ENCODE measurements around the gene LCE3A.

- TF ChIP-seq, protein P1, sequence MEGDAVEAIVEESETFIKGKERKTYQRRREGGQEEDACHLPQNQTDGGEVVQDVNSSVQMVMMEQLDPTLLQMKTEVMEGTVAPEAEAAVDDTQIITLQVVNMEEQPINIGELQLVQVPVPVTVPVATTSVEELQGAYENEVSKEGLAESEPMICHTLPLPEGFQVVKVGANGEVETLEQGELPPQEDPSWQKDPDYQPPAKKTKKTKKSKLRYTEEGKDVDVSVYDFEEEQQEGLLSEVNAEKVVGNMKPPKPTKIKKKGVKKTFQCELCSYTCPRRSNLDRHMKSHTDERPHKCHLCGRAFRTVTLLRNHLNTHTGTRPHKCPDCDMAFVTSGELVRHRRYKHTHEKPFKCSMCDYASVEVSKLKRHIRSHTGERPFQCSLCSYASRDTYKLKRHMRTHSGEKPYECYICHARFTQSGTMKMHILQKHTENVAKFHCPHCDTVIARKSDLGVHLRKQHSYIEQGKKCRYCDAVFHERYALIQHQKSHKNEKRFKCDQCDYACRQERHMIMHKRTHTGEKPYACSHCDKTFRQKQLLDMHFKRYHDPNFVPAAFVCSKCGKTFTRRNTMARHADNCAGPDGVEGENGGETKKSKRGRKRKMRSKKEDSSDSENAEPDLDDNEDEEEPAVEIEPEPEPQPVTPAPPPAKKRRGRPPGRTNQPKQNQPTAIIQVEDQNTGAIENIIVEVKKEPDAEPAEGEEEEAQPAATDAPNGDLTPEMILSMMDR (IDR thresholded peaks at IDR 0.05; ENCODE audit: low read depth, low read length, missing input control): no peak
- TF ChIP-seq FOXA1 (IDR thresholded peaks at IDR 0.05) (no peak), JUND (IDR thresholded peaks at IDR 0.05) (no peak), SP1 (IDR thresholded peaks at IDR 0.05) (no peak), ZBTB33 (IDR thresholded peaks at IDR 0.05) (no peak), EGR1 (IDR thresholded peaks at IDR 0.05; ENCODE audit: low read depth in 2 of 2) (no peak), GABPA (IDR thresholded peaks at IDR 0.05 in 1 of 2, conservative IDR thresholded peaks at IDR 0.05 in 1 of 2) (no peak), YY1 (IDR thresholded peaks at IDR 0.05) (no peak), ATF3 (IDR thresholded peaks at IDR 0.05) (no peak), FOXA2 (IDR thresholded peaks at IDR 0.05) (no peak)
- TF ChIP-seq, protein P2, sequence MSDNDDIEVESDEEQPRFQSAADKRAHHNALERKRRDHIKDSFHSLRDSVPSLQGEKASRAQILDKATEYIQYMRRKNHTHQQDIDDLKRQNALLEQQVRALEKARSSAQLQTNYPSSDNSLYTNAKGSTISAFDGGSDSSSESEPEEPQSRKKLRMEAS (IDR thresholded peaks at IDR 0.05): no peak
- TF ChIP-seq, protein P3, sequence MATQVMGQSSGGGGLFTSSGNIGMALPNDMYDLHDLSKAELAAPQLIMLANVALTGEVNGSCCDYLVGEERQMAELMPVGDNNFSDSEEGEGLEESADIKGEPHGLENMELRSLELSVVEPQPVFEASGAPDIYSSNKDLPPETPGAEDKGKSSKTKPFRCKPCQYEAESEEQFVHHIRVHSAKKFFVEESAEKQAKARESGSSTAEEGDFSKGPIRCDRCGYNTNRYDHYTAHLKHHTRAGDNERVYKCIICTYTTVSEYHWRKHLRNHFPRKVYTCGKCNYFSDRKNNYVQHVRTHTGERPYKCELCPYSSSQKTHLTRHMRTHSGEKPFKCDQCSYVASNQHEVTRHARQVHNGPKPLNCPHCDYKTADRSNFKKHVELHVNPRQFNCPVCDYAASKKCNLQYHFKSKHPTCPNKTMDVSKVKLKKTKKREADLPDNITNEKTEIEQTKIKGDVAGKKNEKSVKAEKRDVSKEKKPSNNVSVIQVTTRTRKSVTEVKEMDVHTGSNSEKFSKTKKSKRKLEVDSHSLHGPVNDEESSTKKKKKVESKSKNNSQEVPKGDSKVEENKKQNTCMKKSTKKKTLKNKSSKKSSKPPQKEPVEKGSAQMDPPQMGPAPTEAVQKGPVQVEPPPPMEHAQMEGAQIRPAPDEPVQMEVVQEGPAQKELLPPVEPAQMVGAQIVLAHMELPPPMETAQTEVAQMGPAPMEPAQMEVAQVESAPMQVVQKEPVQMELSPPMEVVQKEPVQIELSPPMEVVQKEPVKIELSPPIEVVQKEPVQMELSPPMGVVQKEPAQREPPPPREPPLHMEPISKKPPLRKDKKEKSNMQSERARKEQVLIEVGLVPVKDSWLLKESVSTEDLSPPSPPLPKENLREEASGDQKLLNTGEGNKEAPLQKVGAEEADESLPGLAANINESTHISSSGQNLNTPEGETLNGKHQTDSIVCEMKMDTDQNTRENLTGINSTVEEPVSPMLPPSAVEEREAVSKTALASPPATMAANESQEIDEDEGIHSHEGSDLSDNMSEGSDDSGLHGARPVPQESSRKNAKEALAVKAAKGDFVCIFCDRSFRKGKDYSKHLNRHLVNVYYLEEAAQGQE (IDR thresholded peaks at IDR 0.05): no peak
Observed at GRCh38 chr1:152582647-152583046, 40.3 kb downstream of the LCE3A start.

Data from liver (tissue), 3 donors.